PFSK-1 (cell line): Measurements from ENCODE around the gene TMEM176A.

Source experiments
- FOXP2 ChIP-seq: optimal IDR thresholded peaks from 2 replicates; pipeline ENCODE3; 2011; ENCODE audit warnings: borderline replicate concordance, control low read depth, inconsistent platforms; ENCODE audit not compliant: insufficient read depth; ENCODE audit errors: extremely low read length, extremely low read depth
- POLR2AphosphoS5 ChIP-seq: IDR thresholded peaks from 2 replicates; pipeline ENCODE4 v1.6.1; 2012; ENCODE audit warnings: low read depth, mild to moderate bottlenecking, control low read depth, low read length, moderate library complexity
- SIN3A ChIP-seq: IDR thresholded peaks from 2 replicates; pipeline ENCODE4 v1.6.1; 2012; ENCODE audit warnings: mild to moderate bottlenecking, low read length, moderate library complexity, borderline replicate concordance; ENCODE audit not compliant: insufficient read depth
- TAF1 ChIP-seq: IDR thresholded peaks from 2 replicates; pipeline ENCODE4 v1.6.1; 2012; ENCODE audit warnings: low read length, control low read depth, borderline replicate concordance; ENCODE audit not compliant: insufficient read depth
- TF ChIP-seq, protein P1 (sequence below), 2 experiments: IDR thresholded peaks; 2 replicates each; pipeline versions ENCODE4 v1.6.1 to v1.8.0; 2011 to 2012; ENCODE audit warnings: low read depth in 2 of 2, low read length in 2 of 2, control low read depth in 1 of 2, inconsistent platforms in 1 of 2, mild to moderate bottlenecking in 1 of 2, moderate library complexity in 1 of 2; ENCODE audit not compliant: insufficient read depth in 1 of 2

The TMEM176A gene

GRCh38 chr7:150766334-150766709 lies 34.2 kb upstream of the TMEM176A start:
- TF ChIP-seq FOXP2 (no peak), SIN3A (no peak)
- TF ChIP-seq, protein P1, sequence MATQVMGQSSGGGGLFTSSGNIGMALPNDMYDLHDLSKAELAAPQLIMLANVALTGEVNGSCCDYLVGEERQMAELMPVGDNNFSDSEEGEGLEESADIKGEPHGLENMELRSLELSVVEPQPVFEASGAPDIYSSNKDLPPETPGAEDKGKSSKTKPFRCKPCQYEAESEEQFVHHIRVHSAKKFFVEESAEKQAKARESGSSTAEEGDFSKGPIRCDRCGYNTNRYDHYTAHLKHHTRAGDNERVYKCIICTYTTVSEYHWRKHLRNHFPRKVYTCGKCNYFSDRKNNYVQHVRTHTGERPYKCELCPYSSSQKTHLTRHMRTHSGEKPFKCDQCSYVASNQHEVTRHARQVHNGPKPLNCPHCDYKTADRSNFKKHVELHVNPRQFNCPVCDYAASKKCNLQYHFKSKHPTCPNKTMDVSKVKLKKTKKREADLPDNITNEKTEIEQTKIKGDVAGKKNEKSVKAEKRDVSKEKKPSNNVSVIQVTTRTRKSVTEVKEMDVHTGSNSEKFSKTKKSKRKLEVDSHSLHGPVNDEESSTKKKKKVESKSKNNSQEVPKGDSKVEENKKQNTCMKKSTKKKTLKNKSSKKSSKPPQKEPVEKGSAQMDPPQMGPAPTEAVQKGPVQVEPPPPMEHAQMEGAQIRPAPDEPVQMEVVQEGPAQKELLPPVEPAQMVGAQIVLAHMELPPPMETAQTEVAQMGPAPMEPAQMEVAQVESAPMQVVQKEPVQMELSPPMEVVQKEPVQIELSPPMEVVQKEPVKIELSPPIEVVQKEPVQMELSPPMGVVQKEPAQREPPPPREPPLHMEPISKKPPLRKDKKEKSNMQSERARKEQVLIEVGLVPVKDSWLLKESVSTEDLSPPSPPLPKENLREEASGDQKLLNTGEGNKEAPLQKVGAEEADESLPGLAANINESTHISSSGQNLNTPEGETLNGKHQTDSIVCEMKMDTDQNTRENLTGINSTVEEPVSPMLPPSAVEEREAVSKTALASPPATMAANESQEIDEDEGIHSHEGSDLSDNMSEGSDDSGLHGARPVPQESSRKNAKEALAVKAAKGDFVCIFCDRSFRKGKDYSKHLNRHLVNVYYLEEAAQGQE (IDR thresholded peaks at IDR 0.05; ENCODE audit: insufficient read depth in 1 of 2, low read depth in 2 of 2, low read length in 2 of 2) = no peak

DNA sequence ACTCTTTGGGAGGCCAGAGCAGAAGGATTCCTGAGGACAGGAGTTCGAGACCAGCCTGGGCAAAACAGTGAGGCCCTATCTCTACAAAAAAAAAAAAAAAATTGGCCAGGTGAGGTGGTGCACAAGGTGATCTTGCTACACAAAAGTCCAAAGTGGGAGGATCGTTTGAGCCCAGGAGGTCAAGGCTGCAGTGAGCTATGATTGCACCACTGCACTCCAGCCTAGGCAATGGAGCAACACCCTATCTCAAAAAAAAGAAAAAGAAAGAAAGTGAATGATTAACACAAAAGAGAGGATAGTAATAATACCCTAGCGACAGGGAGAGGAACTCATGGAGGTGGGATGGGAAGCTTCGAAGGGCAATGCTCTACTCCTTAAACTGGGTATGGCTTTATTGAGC lies 30.8 kb upstream of the TMEM176A start:
- TF ChIP-seq TAF1 = no peak
- TF ChIP-seq, protein P1 (IDR thresholded peaks at IDR 0.05; ENCODE audit: insufficient read depth in 1 of 2, low read depth in 2 of 2, low read length in 2 of 2) = no peak
- no peak for TF ChIP-seq SIN3A
- no peak for TF ChIP-seq FOXP2
- TF ChIP-seq POLR2AphosphoS5 = no peak

- TF ChIP-seq POLR2AphosphoS5 (no peak), FOXP2 (no peak), TAF1 (no peak), SIN3A (no peak)
- TF ChIP-seq, protein P1 (IDR thresholded peaks at IDR 0.05; ENCODE audit: insufficient read depth in 1 of 2, low read depth in 2 of 2, low read length in 2 of 2) = no peak
Measured at GRCh38 chr7:150778014-150778737, 22.4 kb upstream of the TMEM176A start.

- TF ChIP-seq POLR2AphosphoS5 = no peak
- no peak for TF ChIP-seq SIN3A
- no peak for TF ChIP-seq TAF1
- TF ChIP-seq FOXP2 = no peak
- TF ChIP-seq, protein P1 (IDR thresholded peaks at IDR 0.05; ENCODE audit: insufficient read depth in 1 of 2, low read depth in 2 of 2, low read length in 2 of 2) = no peak
Measured at GRCh38 chr7:150778738-150779301, 21.7 kb upstream of the TMEM176A start.

DNA sequence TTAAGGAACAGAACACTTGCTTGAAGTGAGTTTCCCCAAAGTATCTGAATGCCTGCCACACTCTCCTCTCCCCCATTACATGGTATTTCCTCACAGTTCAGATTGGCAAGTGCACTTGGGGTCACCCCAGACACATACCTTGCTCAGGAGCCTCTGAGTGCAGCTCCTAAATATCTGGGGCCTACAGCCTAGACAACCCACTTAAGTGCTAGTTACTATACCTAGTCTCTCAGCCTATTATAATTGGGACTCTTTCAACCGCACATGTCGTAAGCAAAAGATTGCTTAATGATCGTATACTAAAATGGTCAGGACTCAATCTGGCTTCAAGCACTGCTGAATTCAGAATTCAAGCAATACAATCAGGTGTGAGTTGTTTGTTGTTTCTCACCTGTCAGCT lies 20.3 kb upstream of the TMEM176A start:
- TF ChIP-seq, protein P1 (IDR thresholded peaks at IDR 0.05; ENCODE audit: insufficient read depth in 1 of 2, low read depth in 2 of 2, low read length in 2 of 2) = no peak
- no peak for TF ChIP-seq SIN3A
- no peak for TF ChIP-seq TAF1
- no peak for TF ChIP-seq POLR2AphosphoS5
- TF ChIP-seq FOXP2 = no peak
